Right lung (tissue), 5 donors: ENCODE data around the gene ARHGAP10. TPM values are rescaled to one million over a fixed set of nuclear protein-coding genes. Genes with fewer than 3 reads are reported as not detected.

ENCODE experiments used
- DNase-seq, 2 donors: peaks; one replicate each; pipeline ENCODE4 v3.0.0-alpha.2; 2013
- polyA plus RNA-seq, 5 donors: library from polyadenylated mRNA; unstranded; fragments of 120-200 nt; gene quantifications; one replicate each; pipeline versions ENCODE4 v1.2.1 to v1.2.3, GENCODE V29; 2013; ENCODE audit warnings: inconsistent platforms in 1 of 5, low replicate concordance in 1 of 5; ENCODE audit not compliant: insufficient read length in 5 of 5, insufficient read depth in 1 of 5

Gene ARHGAP10
- polyA plus RNA-seq, 5 donors = 10.9 to 13.5 (median 12.5) TPM

DNA sequence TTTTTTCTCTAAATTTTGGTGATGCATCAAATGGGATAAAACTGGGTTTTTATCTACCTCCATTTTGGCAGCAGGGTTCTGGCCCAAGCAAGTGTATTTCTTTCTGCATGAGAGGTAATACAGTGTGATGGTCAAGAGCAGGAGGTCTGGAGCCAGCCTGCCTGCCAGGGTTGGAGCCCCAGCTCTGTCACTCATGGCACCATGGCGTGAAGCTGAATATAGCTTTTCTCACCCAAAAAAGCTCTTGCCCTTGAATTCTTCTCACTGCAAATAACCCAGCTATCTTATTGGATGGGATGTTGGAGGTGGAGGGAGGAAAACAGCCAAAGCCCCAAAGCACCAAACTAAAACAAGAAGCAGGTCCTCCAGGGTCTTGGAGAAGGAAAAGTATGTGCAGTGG, 218.4 kb downstream of the ARHGAP10 start:
- no peak for DNase-seq

DNA sequence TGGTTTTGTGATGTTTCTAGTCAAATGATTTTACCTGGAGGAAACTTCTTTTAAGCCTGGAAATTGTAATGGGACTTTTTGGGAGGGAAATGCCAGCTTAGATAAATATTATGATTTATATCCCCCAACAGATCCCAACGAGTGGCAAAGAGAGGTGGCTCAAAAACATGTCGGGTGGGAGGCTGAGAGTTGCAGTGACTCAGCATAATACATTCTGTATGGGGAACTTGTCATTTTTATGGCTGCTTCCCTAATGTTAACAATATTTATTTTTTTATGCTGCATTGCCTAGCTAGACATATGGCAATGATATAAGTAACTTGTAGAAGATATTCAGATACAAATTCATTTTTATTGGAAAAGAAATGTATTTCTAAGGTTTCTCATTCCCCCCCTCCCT, 219.0 kb downstream of the ARHGAP10 start:
- DNase-seq = no peak

- DNase-seq = no peak
Observed at GRCh38 chr4:147954850-147955249, 223.0 kb downstream of the ARHGAP10 start.

DNA sequence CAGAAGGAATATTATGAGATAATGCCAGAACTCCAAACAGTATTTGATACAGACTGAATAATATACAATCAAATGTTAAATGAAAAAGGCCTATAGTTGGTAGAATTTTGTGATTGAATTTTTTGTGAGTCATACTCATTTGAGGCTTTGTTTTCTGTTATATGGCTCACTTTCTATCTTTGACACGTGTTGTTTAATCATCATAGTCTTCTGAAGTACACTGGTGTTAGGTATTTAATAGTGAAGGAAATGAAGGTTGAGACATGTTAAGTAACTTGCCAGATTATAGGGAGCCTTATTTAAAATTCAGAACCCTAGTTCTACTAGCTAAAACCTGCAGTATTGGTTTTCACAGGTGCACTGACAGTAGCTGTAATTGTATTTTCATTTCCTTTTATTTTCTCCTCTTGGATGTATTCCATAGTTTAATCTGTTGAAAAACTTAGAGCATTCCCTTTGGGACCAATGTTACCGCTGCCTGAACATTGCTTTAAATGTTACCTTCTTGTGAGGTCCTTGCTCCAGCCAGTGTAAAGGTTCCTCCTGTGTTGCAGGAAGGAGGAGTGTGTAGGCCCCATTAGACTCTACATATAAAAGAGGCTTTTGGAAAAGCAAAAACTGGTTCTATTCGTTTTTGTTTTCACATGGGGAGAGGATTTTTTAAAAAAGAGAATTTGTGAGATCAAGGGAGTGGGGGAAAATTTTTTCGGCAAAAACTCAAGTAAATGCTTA, 224.1 kb downstream of the ARHGAP10 start:
- no peak for DNase-seq

DNA sequence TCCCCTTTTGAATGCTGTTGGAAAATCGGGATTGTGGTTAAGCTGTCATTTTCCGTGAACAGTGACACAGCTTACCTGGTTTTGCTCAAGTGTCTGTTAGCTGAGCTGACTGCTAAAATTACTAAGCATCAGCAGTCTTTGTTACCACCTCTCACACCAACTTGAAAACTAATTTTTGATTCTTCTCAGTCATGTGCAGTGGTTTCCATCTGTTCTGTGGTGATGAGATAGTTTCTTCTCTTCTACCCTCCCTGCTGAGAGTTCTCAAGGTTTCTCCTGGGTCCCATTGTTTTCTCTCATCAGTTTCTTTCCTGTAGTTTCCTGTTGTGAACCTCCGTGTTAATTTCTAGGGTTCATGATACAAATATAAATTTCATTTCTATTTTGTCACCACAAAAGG, 225.6 kb downstream of the ARHGAP10 start:
- DNase-seq = no peak

- no peak for DNase-seq
Observed at GRCh38 chr4:147958057-147958456, 226.2 kb downstream of the ARHGAP10 start.

DNA sequence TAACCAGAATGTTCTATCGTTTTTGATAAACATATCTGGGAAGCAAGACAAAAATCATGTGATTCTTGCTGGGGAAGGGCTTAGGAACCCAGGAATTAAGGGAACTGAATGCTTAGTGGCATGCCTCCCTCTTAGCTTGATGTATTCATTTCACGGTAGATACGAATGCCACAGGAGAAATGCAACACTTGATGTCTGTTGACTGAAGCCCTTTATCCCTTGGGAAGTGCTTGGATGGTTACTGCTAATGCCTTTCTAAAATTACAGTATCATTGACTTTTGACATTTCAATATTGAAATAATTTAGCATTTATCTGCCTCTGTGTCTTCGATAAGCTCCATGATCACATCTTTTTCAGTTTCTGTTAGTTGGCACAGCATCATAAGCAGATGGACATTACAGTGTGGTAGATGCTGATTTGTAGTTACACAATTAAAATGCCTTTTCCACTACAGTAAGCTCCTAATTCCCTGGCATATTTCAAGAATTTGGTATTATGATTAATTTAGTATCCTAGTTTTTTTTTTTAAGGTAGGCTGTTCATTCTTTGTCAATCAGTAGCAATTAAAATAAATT, 226.7 kb downstream of the ARHGAP10 start:
- no peak for DNase-seq

DNA sequence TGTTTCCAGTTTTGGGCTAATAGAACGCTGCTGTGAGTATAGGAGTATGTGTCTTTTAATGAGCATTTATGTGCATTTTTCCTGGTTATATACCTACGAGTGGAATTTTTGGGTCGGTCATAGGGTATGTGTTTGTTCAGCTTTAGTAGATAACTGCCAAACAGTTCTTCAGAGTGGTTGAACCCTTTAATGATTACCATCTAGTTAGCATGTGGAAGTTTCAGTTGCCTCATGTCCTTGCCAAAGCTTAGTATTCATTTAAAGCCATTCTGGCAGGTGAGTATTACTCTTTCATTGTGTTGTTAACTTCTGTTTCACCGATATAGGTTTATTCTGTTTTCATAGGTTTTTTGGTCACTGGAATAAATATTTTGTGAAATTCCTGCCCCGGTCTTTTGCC, 229.1 kb downstream of the ARHGAP10 start:
- DNase-seq = no peak

DNA sequence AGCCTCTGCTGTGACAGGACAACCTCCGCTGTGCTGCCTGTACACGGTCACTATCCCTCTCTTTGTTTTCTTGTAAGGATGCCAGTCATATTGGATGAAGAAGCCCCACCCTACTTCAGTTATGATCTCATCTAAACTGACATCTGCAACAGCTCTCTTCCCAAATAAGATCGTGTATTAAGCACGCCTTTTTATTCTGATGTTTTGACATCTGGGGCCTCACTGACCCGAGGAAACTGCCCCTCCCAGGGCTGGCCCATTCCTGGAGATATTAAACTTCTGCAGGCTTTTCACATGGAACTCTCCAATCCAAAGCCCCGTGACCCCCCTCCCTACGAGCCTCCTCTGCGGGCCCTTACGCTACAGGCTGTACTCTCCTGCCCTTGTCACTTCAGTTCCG, 232.0 kb downstream of the ARHGAP10 start:
- no peak for DNase-seq

DNA sequence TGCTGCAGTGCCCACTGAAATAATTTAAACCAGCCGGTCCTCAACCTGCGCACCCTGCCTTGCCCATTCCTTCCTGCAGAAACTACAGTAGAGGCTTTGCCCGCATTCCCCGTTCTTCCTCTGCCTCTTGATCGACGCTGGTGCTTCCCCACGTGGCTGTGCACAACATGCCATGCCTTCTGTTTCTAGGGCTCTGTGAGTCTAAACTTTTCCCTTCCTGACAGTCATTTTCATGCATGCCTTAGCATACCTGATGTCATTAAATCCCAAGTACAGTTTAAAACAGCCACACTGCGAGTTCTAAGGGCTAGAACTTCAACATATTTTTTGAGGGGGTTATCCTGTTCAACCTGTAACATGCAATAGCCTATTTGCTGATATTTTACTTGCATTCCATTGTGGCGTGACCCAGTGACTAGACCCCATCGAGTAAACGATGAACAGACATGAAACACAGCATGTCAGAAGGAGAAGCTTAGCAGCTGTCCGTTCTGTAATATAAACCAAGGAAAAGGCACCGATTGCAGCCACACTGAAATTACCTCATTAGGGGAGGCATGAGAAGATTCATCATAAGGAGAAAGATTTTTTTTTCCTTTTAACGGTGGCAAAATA, 232.5 kb downstream of the ARHGAP10 start:
- no peak for DNase-seq

- peak in 1 of 2 donors; percentile 5 for DNase-seq
Observed at GRCh38 chr4:147965056-147965455, 233.2 kb downstream of the ARHGAP10 start.

- DNase-seq = no peak
Observed at GRCh38 chr4:147965873-147966272, 234.0 kb downstream of the ARHGAP10 start.

- DNase-seq = no peak
Observed at GRCh38 chr4:147968641-147969040, 236.8 kb downstream of the ARHGAP10 start.

GRCh38 chr4:147969573-147970385, 237.9 kb downstream of the ARHGAP10 start:
- DNase-seq = no peak

- DNase-seq = no peak
Observed at GRCh38 chr4:147971116-147971515, 239.2 kb downstream of the ARHGAP10 start.

DNA sequence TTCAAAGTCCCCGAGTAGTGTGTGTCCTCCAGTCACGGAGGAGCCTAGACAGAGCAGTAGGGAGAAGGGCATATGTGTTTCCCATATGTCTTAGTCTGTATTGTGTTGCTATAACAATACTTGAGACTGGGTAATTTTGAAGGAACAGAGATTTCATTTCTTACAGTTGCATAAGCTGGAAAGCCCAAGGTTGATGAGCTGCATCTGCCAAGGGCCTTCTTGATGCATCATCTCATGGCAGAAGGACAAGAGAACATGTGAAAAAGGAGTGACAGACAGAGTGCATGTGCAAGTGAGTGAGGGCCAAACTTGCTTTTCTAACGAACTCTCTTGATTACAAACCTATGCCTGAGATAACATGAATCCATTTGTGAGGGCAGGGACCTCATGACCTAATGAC, 243.4 kb downstream of the ARHGAP10 start:
- DNase-seq = no peak

DNA sequence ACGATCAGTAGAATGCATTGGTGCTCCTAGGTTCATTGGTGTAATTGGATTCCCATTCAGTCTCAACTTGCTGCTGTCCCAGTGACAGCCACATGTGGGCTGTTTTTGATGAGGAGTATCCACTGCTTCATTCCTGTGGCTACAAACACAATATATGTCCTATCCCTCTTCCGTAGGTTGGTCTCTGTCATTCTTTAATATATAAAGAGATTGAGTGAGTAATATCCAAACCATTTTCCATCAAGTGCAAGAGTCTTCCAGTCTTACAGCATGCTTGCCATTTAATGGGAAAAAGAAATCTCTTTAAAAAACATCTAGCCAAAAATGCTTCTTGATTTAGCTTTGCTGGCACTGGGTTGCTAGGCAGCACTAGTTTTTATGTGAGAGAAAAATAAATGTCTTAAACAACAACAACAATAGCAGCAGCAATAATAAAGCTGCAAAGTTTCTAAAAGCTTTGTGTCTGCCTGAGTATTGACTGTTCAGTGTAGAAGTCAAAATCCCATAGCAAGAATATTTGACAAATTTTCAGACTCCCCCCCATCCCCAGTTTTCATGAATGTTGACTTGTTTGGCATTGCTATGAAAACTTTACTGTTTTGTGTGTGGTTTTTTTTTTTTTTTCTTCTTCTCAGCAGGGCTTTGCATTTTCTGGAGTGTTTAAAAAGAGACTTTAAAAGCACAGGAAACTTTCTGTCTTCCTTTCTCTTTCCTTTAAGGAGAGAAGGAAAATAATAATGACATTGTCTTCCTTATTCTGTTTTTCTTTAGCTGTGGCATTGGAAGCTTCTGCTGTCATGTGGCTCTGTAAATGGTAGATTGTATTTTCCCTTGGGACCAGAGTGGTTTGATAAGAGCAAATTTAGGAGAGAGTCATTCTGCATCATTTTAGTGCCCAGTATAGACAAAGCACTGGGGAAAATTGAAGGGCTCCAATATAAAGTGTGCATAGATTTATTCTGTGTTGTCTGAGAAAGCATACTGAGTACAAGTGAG, 244.3 kb downstream of the ARHGAP10 start:
- no peak for DNase-seq

DNA sequence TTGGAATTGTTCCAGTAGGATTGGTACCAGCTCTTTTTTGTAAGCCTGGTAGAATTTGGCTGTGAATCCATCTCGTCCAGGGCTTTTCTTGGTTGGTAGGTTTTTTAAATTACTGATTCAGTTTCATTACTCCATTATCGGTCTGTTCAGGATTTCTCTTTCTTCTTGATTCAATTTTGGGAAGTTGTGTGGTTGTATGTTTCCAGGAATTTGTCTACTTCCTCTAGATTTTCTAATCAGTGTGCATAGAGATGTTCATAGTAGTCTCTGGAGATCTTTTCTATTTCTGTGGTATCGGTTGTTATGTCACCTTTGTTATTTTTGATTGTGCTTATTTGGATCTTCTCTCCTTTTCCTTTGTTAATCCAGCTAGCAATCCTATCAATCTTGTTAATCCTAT, 248.7 kb downstream of the ARHGAP10 start:
- no peak for DNase-seq

DNA sequence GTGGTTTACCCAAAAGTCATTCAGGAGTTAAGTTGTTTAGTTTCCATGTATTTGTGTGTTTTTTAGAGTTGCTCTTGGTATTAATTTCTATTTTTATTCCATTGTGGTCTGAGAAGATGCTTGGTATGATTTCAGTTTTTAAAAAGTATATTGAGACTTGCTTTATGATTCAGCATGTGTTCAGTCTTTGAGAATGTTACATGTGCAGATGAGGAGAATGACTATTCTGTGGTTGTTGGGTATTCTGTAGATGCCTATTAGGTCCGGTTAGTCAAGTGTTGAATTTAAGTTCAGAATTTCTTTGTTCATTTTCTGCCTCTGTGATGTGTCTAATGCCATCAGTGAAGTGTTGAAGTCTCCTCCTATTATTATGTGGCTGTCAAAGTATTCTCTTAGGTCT, 249.4 kb downstream of the ARHGAP10 start:
- DNase-seq = no peak

GRCh38 chr4:147984065-147984777, 252.3 kb downstream of the ARHGAP10 start:
- no peak for DNase-seq

DNA sequence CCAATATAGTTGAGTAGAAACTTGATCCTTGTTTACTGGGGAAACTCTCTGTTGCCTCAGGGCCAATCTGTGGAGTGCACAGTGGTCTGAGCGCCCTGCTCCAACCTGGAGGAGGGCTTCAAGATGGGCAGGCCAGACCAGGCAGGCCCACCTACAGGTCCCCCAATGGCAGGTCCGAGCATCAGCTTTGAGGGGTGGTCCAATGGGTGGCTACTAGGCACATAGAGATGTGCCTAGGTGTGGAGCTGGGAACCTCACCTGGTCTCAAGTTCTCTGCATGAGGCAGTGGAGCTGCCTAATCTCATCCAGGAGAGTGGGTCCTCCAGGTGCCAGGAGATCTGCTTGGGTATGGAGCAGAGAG, 252.9 kb downstream of the ARHGAP10 start:
- no peak for DNase-seq
